HepG2 (cell line): ENCODE data around the gene GLYR1. TPM values are rescaled to one million over a fixed set of nuclear protein-coding genes. Genes with fewer than 3 reads are reported as not detected.

Experiments used
- ATAC-seq: fragments of 200-7000 bp; cut with Tn5 transposase; 3 replicates; pipeline ENCODE4 v1.9.1; 2020; ENCODE audit warnings: mild to moderate bottlenecking, moderate library complexity
- BruUV-seq: library from RNA; stranded (reverse); fragments of 400-500 nt; replicated peaks from 2 replicates; lab custom pipeline; 2021; lab: Mats Ljungman, UMichigan
- CTCF ChIA-PET: fragments of 300-600 bp; formaldehyde crosslinking; extraction: SDS; loops from one replicate; lab custom pipeline; 2021; ENCODE audit warnings: low total read pairs, inconsistent platforms, low intra/inter-chr PET ratio; lab: Yijun Ruan, JAX
- POLR2A ChIA-PET: fragments of 350-600 bp; sonication (Branson Sonifier 250); formaldehyde crosslinking; loops from one replicate; lab custom pipeline; 2020; ENCODE audit warnings: antibody characterized with exemption, inconsistent platforms; lab: Yijun Ruan, JAX
- DNase-seq: peaks from one replicate; pipeline ENCODE4 v3.0.0-alpha.2; 2015; ENCODE audit warnings: low spot score
- FAIRE-seq: peaks from 3 replicates; lab custom pipeline; 2011; peaks lifted over from hg19 to GRCh38; lab: Jason Lieb, UNC
- H2AFZ ChIP-seq: one replicate; pipeline ENCODE4 v1.6.1; 2011; ENCODE audit warnings: low read length, inconsistent platforms
- H3K27ac ChIP-seq: fragments of 300-600 bp; 3 replicates; pipeline ENCODE4 v1.8.0; 2011; ENCODE audit warnings: mixed run types, mild to moderate bottlenecking, mixed read lengths, low read length, inconsistent platforms; ENCODE audit not compliant: insufficient read depth; ENCODE audit errors: extremely low read length
- H3K27me3 ChIP-seq, 2 experiments: fragments of 200-600 bp in 1 of 2; 2 replicates in 1 of 2; 3 replicates in 1 of 2; pipeline versions ENCODE4 v1.6.0 to v1.8.0; 2011; ENCODE audit warnings: low read length in 2 of 2, mild to moderate bottlenecking in 2 of 2, moderate library complexity in 2 of 2, inconsistent platforms in 1 of 2; ENCODE audit not compliant: insufficient read depth in 2 of 2, control insufficient read depth in 1 of 2
- H3K36me3 ChIP-seq, 2 experiments: fragments of 200-600 bp in 1 of 2; replicated peaks in 1 of 2; 2 replicates in 1 of 2; 3 replicates in 1 of 2; pipeline versions ENCODE4 v1.5.1 to v1.8.0; 2011; ENCODE audit warnings: low read length in 2 of 2, inconsistent platforms in 1 of 2; ENCODE audit not compliant: insufficient read depth in 2 of 2, control insufficient read depth in 1 of 2
- H3K4me1 ChIP-seq: 2 replicates; pipeline ENCODE4 v1.5.1; 2012; ENCODE audit warnings: low read length, inconsistent platforms; ENCODE audit not compliant: insufficient read depth
- H3K4me2 ChIP-seq: 2 replicates; pipeline ENCODE4 v1.6.0; 2011; ENCODE audit warnings: low read depth, low read length, inconsistent platforms
- H3K4me3 ChIP-seq, 3 experiments: fragments of 200-600 bp in 1 of 3; sonication (generic), shearing (Covaris generic) in 1 of 3; replicated peaks in 1 of 3; 2 replicates each; pipeline ENCODE4 v1.5.1; 2011 to 2016; ENCODE audit warnings: low read length in 3 of 3, inconsistent platforms in 2 of 3, low read depth in 2 of 3, mild to moderate bottlenecking in 2 of 3, control low read depth in 1 of 3, mixed read lengths in 1 of 3; ENCODE audit not compliant: insufficient read depth in 1 of 3
- H3K79me2 ChIP-seq: one replicate; pipeline ENCODE4 v1.6.1; 2011; ENCODE audit warnings: low read length, inconsistent platforms; ENCODE audit not compliant: insufficient read depth
- H3K9ac ChIP-seq: 2 replicates; pipeline ENCODE4 v1.6.0; 2011; ENCODE audit warnings: mild to moderate bottlenecking, low read depth, low read length, inconsistent platforms; ENCODE audit not compliant: insufficient read depth
- H3K9me3 ChIP-seq: 2 replicates; pipeline ENCODE4 v1.5.1; 2012; ENCODE audit warnings: mild to moderate bottlenecking, low read length
- H4K20me1 ChIP-seq: 2 replicates; pipeline ENCODE4 v1.6.0; 2011; ENCODE audit warnings: inconsistent platforms, mild to moderate bottlenecking, low read length, moderate library complexity; ENCODE audit not compliant: insufficient read depth
- DRAP1 ChIP-seq: IDR thresholded peaks from 2 replicates; pipeline ENCODE4 v1.6.1; 2016; ENCODE audit warnings: missing genetic modification reagents, missing compliant biosample characterization
- ETV6 ChIP-seq: sonication (generic); formaldehyde crosslinking; conservative IDR thresholded peaks from 2 replicates; pipeline ENCODE4 v1.4.0; 2020; ENCODE audit warnings: missing genetic modification reagents
- HNRNPLL ChIP-seq: fragments of 200-400 bp; formaldehyde crosslinking; IDR thresholded peaks from 2 replicates; pipeline ENCODE4 v1.6.1; 2017; ENCODE audit warnings: mild to moderate bottlenecking, low read depth, low read length; ENCODE audit not compliant: poor library complexity, severe bottlenecking
- MLXIP ChIP-seq: sonication (generic); formaldehyde crosslinking; IDR thresholded peaks from 2 replicates; pipeline ENCODE4 v1.9.0; 2021; ENCODE audit warnings: missing genetic modification reagents, borderline replicate concordance
- NR0B2 ChIP-seq: sonication (generic); formaldehyde crosslinking; IDR thresholded peaks from 2 replicates; pipeline ENCODE4 v1.4.0; 2020; ENCODE audit warnings: mild to moderate bottlenecking, missing genetic modification reagents
- RELA ChIP-seq: sonication (generic); formaldehyde crosslinking; IDR thresholded peaks from 2 replicates; pipeline ENCODE4 v1.4.0; 2020; ENCODE audit warnings: missing genetic modification reagents
- REPIN1 ChIP-seq: sonication (generic); formaldehyde crosslinking; IDR thresholded peaks from 2 replicates; pipeline ENCODE4 v1.8.0; 2022; ENCODE audit warnings: missing genetic modification reagents, low read depth, mild to moderate bottlenecking, borderline replicate concordance
- TBX3 ChIP-seq: fragments of 450-650 bp; IDR thresholded peaks from 2 replicates; pipeline ENCODE4 v1.6.1; 2017; ENCODE audit warnings: antibody characterized with exemption, mild to moderate bottlenecking, inconsistent platforms, borderline replicate concordance
- TIGD3 ChIP-seq: sonication (generic); formaldehyde crosslinking; IDR thresholded peaks from 2 replicates; pipeline ENCODE4 v1.5.1; 2020; ENCODE audit warnings: mild to moderate bottlenecking, missing genetic modification reagents, borderline replicate concordance
- ZBTB37 ChIP-seq: sonication (generic); formaldehyde crosslinking; IDR thresholded peaks from 2 replicates; pipeline ENCODE4 v1.4.0; 2020; ENCODE audit warnings: mild to moderate bottlenecking, missing genetic modification reagents
- ZBTB38 ChIP-seq: sonication (generic); formaldehyde crosslinking; IDR thresholded peaks from 2 replicates; pipeline ENCODE4 v1.5.1; 2020; ENCODE audit warnings: mild to moderate bottlenecking, missing genetic modification reagents
- ZBTB7B ChIP-seq: sonication (generic); formaldehyde crosslinking; IDR thresholded peaks from 2 replicates; pipeline ENCODE4 v1.4.0; 2020; ENCODE audit warnings: missing genetic modification reagents
- ZC3H4 ChIP-seq: sonication (generic); formaldehyde crosslinking; IDR thresholded peaks from 2 replicates; pipeline ENCODE4 v1.4.0; 2020; ENCODE audit warnings: missing genetic modification reagents, borderline replicate concordance
- ZNF138 ChIP-seq: sonication (generic); formaldehyde crosslinking; IDR thresholded peaks from 2 replicates; pipeline ENCODE4 v1.5.0; 2020; ENCODE audit warnings: mild to moderate bottlenecking, low read depth, missing genetic modification reagents
- WGBS: methylation state at CpG from one replicate; pipeline ENCODE4 v1.1.6; 2017; ENCODE audit warnings: low lambda C conversion rate; 5-methylcytosine and 5-hydroxymethylcytosine counted together
- in situ Hi-C: cut with HindIII; loops from 2 replicates; pipeline ENCODE4 v1.10.0; 2017; ENCODE audit warnings: low pct_unique_long_range_greater_than_20kb; ENCODE audit not compliant: extremely low pct_ligation_motif_present
- intact Hi-C: fragments of 100-400 bp; cut with micrococcal nuclease; formaldehyde crosslinking; loops from one replicate; pipeline ENCODE4 v1.10.0; 2022; ENCODE audit not compliant: unreplicated experiment
- polyA plus RNA-seq, 8 experiments: library from polyadenylated mRNA; depleted of rRNA in 3 of 8; stranded (reverse) in 7 of 8; unstranded in 1 of 8; fragments of >200 nt; fragmentation: Illumina TruSeq in 4 of 8; extraction: Trizol in 4 of 8; gene quantifications; 2 replicates each; pipeline versions ENCODE4 v1.2.1 to v1.2.3, GENCODE V29; 2011 to 2016; ENCODE audit warnings: low read depth in 4 of 8, missing spikeins in 1 of 8, mixed read lengths in 1 of 8; ENCODE audit not compliant: insufficient read depth in 1 of 8
- total RNA-seq, 5 experiments: library from RNA; depleted of rRNA; stranded (reverse); fragments of >200 nt; fragmentation: Illumina TruSeq; extraction: Trizol; gene quantifications; 2 replicates each; pipeline ENCODE4 v1.2.3, GENCODE V29; 2016; ENCODE audit warnings: low read depth in 1 of 5

GLYR1 gene
- total and polyA plus RNA-seq, 2 of the 13 experiments (the other 11 are each of a cell fraction or from before 2014, with no cell fraction given) = 28.3 to 48.7 TPM

- Histone ChIP-seq H3K9me3 (no peaks in the 10 kb centered on the region), H3K4me1 (no peaks in the 10 kb centered on the region), H3K79me2 (no peaks in the 10 kb centered on the region), H3K4me2 (no peak overlapping the region), H2AFZ (no peak overlapping the region), H4K20me1 (no peaks in the 10 kb centered on the region), H3K4me3 (no peak overlapping the region), H3K36me3 (peaks cover 0 to 7% of the 10 kb centered on the region in 2 experiments; a peak in 3 of 5 replicates), H3K27ac (no peak overlapping the region), H3K27me3 (no peaks in the 10 kb centered on the region), H3K9ac (no peak overlapping the region)
- BruUV-seq = no TSS peak
- intact Hi-C loops (no loop called here), in situ Hi-C loops (no loop called here)
- TF ChIP-seq HNRNPLL (no peak), ZBTB37 (CRISPR knock-in tag) (no peak), ZBTB38 (CRISPR knock-in tag) (no peak), ZC3H4 (no peak), ETV6 (no peak), DRAP1 (no peak), ZBTB7B (CRISPR knock-in tag) (no peak), NR0B2 (CRISPR knock-in tag) (no peak), REPIN1 (CRISPR knock-in tag) (no peak), TBX3 (no peak), ZNF138 (CRISPR knock-in tag) (no peak), TIGD3 (CRISPR knock-in tag) (no peak), MLXIP (no peak), RELA (CRISPR knock-in tag) (no peak)
- ChIA-PET CTCF (no interaction called here), POLR2A (interaction anchor here (0.9 kb wide), 1 partner anchor 8 kb away, joined by 3 read pairs; no protein-coding TSS in a partner anchor)
- DNase-seq = no peak
- WGBS = 95% methylated on average over 7 of the region's 12 CpGs
- ATAC-seq = no peak
- FAIRE-seq = no peak
Observed at GRCh38 chr16:4891886-4892216, 44.8 kb upstream of the GLYR1 start.
